Measurements from ENCODE around the gene C22orf15.
A peak's percentile ranks its signal among the peaks of the same experiment; 100 is the strongest.

Gene C22orf15

DNA sequence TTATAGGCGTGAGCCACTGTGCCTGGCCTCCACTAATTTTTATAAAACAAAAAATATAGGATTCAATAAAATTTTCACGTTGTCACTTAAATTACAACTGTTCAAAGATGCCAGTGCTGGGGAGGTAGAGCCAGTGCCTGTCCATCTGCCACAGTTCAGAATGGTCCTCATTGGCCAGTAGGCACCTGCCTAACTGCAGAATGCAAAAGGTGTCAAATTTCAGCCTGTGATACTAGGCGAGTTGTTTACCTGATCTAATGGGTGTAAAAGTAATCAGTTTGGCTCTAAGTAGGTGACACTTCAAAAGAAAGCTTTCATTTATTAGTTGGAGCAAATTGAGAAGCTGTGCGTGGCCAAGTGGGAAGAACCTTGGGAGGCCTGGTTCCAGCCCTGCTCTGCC is 26.3 kb downstream of the C22orf15 start:
- no peak for DNase-seq (ENCODE audit: low read depth)

DNA sequence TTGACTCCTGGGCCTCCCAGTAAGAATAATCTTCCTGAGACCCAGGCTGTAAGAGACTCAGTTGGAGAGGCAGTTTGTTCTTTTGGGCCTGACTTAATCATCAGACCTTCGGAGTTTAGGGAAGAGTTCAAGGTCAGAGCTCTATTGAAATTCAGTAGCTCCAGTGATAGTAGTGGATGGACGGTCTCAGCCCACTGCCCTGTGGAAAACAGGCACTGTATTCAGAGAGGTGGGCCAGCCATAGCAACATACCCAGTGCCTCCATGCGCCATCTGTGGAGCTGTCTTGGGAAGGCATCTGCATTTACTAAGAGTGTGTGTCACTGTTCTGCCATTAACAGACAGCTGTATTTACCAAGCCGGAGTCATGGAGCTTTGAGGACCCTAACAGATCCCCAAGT is 26.8 kb downstream of the C22orf15 start:
- DNase-seq (ENCODE audit: low read depth): no peak

DNA sequence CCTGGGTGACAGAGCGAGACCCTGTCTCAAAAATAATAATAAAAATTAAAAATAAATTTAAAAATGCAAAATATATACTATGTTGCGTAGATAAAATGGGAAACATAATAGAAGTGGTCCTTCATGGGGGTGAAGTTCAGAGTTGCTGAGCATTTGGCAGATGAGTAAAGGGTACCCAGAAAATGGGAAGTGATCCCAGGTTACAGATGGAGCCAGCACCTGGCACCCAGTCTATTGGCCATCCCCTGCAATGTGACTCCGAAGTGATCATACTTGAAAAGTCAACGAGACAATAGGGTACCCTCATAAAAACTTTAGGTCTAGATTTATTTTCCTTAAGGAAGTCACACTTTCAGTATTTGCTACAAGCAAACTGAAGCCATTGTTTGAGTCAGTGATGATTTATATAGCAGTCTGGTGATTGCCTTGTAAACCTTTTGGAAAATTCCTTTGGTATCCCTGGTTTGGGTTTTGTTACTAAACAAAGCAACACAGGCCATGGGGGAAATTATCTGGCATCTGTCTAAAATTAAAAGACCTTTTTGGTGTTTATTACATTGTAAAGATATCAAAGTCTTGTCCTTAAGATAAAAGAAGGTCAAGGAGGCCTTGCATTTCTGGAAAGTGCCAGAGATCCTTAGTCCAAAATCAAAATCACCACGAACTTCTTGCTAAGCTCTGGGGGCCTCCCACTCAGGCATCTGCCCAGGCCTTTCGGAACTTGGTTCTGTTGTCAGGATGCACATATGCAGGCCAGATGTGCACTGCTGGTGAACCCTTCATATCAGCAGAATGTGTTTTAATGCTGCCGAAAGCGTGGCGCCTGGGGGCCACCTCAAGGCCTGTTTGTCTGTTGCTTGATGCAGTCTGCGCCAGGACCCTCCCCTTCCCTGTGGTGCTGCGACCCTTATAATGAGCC is 28.3 kb downstream of the C22orf15 start:
- DNase-seq (ENCODE audit: low read depth): peak; percentile 77

DNA sequence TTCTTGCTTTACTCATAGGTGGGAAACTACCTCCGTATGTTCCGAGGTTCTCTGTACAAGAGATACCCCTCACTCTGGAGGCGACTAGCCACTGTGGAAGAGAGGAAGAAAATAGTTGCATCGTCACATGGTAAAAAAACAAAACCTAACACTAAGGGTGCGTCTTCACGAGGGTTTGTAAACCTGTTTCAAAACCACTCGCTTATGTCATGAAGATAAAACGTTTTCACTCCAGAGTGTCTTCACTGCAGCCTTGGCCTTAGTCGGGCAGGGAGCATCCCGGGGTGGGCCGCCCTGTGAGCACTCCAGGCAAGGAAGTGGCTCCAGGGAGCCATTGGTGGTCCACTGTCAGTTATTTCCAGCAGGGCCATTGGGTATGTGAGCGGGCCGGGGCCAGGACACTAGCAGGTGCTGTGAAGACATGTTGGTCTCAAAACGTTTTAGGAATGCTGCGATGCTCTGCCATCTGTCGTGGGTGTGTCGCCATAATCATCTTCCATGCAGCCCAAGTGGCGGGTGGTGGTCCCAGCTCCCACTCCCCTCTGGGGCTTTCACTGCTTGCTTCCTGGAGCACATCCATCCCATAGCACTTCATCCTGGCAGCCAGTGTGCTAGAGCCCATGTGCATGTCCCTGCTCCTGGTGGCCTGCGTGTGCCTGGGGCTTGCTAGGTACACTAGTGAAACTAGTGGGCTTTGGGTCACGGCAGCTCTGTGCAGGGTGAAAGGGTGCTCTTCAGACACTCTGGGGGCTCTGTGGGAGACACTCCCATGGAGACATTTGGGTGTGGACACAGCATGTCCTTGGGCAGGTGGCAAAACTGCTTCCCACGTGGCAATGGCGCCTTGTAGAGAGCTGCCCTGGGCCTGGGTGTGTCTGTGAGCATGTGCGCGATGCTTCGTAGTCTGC is 29.2 kb downstream of the C22orf15 start:
- no peak for DNase-seq (ENCODE audit: low read depth)

DNA sequence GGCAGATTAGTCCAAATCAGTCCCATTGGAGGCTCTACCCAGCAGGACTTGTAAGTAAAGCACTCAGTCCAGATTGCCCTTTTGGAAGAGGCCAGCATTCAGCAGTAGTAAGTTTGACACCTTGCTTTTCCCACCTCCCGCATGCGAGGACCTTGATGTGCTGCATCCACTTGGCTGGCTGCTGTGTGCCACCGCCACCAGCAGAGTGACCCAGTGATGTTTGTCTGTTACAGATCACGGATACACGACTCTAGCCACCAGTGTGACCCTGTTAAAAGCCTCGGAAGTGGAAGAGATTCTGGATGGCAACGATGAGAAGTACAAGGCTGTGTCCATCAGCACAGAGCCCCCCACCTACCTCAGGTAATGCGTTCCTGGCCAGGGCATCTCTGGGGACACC is 30.5 kb downstream of the C22orf15 start:
- no peak for DNase-seq (ENCODE audit: low read depth)

DNA sequence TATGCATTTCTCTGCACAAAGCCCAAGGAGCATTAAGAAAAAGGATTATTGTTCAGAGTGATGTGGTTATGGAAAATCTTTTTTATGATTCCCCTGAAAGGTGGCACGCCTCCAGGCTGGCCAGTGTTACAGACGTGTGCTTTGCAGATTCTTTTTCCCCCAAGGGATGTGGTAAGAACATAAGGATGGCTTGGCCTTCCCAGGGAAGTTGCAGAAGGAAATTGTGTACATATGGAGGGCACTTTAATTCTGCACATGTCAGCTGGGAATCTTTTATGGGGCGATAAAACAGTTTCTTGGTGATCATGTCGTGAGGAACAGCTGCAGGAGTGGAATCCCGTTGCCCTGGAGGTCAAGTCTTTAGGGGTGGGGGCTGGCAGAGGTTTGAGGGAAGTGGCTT is 33.7 kb downstream of the C22orf15 start:
- DNase-seq (ENCODE audit: low read depth): peak; percentile 69

DNA sequence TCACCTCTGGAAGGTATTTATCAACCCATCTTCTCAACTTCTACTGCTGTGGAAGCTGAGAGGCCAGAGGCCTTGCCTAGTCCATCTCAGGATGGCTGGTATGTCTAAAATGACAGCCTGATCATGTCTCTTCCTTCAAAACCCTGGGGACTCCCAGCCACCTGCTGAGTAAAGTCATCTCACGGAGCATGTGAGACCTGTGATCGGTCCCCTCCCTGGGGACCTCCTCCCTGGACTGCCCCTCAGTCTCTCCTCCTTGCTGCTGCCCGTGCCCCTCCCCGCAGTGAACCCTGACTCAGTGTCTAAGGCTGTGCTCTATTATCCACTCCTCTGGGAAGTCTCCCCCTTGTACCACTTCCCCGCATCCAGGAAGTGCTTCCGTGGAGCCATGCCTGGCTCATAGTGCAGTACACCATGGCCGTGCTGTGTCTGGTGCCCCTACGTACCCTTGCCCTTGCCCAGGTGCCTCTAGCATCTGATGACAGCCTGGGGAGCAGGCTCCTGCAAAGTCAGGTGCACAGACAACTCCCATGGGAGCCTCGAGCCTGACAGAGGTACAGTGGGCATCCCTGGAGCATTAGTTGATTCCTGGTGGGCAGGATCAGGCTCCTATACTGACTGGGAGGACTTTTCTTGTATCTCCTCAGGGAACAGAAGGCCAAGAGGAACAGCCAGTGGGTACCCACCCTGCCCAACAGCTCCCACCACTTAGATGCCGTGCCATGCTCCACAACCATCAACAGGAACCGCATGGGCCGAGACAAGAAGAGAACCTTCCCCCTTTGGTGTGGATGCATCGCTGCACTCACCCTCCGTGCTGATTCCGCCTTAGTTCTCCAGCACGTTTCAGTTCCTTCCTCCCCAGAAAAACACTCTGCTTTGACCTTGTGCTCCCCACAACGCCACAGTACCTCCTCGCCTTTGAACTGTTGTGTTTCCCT is 37.8 kb downstream of the C22orf15 start:
- DNase-seq (ENCODE audit: low read depth): no peak

DNA sequence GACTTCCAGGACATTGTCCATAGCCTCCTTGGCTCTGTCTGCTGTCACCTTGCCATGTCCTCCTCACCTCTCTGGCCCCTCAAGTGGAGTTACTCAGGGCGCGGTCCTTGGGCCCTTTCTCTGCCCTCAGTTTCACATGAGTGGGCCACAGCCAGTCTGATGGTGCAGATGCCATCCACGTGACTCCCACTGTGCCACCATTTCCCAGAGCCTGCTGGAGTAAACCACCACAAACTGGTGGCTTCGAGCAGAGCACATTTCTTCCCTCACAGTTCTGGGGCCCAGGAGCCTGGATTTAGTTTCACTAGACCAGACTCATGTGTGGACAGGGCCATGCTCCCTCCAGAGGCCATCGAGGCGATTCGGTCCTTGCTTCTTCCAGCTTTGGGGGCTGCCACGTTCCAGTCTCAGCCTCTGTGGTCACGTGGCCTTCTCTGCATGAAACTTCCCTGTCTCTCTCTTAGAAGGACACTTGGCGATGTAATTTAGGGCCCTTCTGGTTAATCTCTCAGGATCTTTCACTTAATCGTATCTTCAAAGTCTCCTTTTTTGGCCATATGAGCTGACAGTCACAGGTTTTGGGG is 38.5 kb downstream of the C22orf15 start:
- DNase-seq (ENCODE audit: low read depth): no peak

DNA sequence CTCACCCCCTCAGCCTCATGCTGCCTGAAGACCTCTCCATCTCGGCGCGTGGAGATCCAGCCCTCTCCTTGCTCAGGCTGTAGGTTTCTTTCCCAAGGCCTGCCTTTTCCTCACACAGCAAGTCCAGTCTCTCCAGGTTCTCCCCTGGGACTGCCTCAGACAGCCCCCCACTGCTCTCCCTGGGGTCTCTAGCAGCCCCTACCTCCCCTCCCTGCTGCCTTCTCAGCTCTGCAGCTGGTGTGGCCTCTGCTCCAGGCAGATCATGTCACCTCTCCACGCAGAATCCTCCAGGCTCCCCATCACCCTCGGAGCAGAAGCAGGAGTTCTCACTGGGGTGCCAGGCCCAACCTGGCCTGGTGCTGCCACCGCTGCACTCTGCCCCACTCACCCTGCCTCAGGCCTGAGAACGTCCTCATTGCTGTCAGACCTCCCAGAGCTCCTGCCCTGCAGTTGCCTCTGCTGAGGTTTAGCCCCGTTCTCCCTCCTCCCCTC is 39.1 kb downstream of the C22orf15 start:
- DNase-seq (ENCODE audit: low read depth): no peak

DNA sequence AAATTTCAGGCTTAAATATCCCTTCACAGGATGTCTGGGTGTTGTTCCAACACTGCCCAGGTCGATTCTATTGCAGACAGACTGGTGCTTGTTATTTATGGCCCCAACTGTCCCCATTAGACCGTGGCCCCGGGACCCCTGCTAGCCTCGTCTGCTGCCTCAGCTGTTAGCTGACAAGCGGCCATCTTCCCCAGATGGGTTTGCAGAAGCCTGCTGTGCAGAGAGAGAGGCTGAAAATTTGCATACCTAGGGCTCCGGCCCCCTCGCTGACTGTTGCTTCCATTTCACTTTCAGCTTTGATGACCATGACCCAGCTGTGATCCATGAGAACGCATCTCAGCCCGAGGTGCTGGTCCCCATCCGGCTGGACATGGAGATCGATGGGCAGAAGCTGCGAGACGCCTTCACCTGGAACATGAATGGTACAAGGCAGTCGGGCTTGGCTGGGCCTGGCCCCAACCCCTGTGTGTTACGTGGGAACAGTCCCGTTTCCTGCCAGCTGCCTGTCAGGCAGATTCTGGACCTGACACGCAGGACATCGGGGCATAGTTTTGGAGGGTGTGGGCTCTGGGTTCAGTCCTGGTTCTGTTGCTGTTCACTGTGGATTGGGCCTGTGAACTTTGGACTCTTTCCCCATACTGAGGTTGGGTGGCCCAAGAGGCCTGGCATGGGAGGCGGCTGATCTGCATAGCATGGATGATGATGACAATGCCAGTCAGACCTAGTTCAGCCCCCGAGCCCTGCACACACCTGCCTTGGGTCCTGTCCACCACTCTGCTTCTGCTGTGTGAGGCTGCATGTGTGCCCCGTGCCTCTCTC is 40.4 kb downstream of the C22orf15 start:
- DNase-seq (ENCODE audit: low read depth): no peak

DNA sequence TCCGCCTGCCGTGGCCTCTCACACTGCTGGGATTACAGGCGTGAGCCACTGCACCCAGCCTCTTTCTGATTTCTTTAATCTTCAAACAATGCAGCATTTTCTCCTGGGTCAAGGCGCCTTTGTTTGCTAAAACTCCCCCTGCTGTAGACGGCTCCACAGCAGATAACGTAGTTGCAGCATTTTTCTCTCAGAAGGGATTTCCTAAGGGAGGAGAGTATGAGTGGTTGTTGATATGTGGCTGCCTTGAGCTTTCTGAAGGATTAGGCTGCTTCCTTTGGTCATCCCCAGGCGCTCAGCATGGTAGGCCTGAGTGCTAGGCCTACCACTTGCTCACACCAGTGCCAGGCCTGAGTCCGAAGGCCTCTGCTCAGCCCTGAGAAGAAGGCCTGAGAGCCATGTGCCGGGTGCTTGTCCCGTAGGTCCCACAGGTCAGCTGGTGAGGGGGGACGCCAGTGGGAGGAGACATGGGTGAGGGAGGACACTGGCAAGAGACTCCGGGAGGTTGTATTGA is 42.0 kb downstream of the C22orf15 start:
- DNase-seq (ENCODE audit: low read depth): no peak

DNA sequence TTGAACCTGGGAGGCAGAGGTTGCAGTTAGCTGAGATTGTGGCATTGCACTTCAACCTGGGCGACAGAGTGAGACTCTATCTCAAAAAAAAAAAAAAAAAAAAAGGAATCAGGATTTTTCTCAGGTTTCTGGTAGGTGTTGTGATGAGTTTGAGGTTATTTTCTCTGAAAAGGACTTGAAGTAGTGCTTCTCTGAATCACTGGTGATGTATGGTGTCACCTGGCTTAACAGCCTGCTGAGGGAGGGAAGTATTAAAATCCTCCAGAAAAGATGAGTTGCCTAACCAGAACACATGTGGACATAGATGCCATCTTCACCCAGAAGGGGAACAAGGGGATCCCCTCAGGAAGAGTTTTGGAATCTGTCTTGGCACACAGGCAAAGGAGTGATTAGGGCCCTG is 44.0 kb downstream of the C22orf15 start:
- DNase-seq (ENCODE audit: low read depth): no peak

DNA sequence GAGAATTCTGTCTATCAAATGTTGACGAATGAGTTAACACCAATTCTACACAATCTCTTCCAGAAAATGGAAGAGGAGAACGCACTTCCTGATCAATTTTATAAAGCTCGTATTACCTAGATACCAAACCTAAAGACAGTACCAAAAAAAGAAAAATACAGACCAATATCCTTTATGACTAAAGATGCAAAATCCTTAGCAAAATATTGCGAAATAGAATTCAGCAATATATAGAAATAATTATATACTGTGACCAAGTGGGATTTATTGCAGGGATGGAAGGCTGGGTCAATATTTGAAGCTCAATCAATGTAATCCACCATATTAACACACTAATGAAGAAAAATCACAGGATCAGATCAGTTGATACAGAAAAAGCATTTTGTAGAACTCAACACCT is 49.6 kb downstream of the C22orf15 start:
- no peak for DNase-seq (ENCODE audit: low read depth)

All from fibroblast of gingiva (primary cell).